ENCODE results near the gene C20orf141. TPM values are rescaled to one million over a fixed set of nuclear protein-coding genes. Genes with fewer than 3 reads are reported as not detected.
"Not testable (repeated sequence)": the region's sequence is repeated elsewhere in the genome, so short reads cannot be mapped to it uniquely, and the experiment has no call there.

The C20orf141 gene
- total RNA-seq, 1 experiment from 2014 or later = not detected

- H3K36me3 ChIP-seq (ENCODE audit: insufficient read depth, low read length) = no peaks in the 10 kb centered on the region
- H3K27ac ChIP-seq (ENCODE audit: low read length) = no peak overlapping the region
- H4K20me1 ChIP-seq (ENCODE audit: insufficient read depth, low read depth, low read length) = no peaks in the 10 kb centered on the region
- no peaks in the 10 kb centered on the region for H3K79me2 ChIP-seq (ENCODE audit: low read length)
- no peaks in the 10 kb centered on the region for H3K27me3 ChIP-seq (ENCODE audit: low read length)
- no peak for DNase-seq
- no peaks in the 10 kb centered on the region for H3K4me1 ChIP-seq (ENCODE audit: low read length)
- no peak overlapping the region for H3K9ac ChIP-seq (ENCODE audit: low read length)
- no peak overlapping the region for H2AFZ ChIP-seq (ENCODE audit: low read length)
- no peaks in the 10 kb centered on the region for H3K9me3 ChIP-seq (ENCODE audit: low read length)
- no peak overlapping the region for H3K4me2 ChIP-seq (ENCODE audit: low read depth, low read length, poor library complexity, severe bottlenecking)
- no peak overlapping the region for H3K4me3 ChIP-seq (ENCODE audit: low read length)
- no peaks in the 10 kb centered on the region for H3K9me2 ChIP-seq (replicated peaks; ENCODE audit: insufficient read depth, low read length)
Observed at GRCh38 chr20:2804041-2804828, 10.6 kb upstream of the C20orf141 start.

GRCh38 chr20:2804852-2805688, 9.7 kb upstream of the C20orf141 start:
- Histone ChIP-seq H3K9ac (ENCODE audit: low read length) (no peak overlapping the region), H3K27ac (ENCODE audit: low read length) (no peak overlapping the region), H3K36me3 (ENCODE audit: insufficient read depth, low read length) (no peaks in the 10 kb centered on the region), H3K4me1 (ENCODE audit: low read length) (no peaks in the 10 kb centered on the region), H3K9me2 (replicated peaks; ENCODE audit: insufficient read depth, low read length) (no peaks in the 10 kb centered on the region), H4K20me1 (ENCODE audit: insufficient read depth, low read depth, low read length) (no peaks in the 10 kb centered on the region), H3K9me3 (ENCODE audit: low read length) (no peaks in the 10 kb centered on the region), H2AFZ (ENCODE audit: low read length) (no peak overlapping the region), H3K27me3 (ENCODE audit: low read length) (no peaks in the 10 kb centered on the region), H3K4me2 (ENCODE audit: low read depth, low read length, poor library complexity, severe bottlenecking) (no peak overlapping the region), H3K4me3 (ENCODE audit: low read length) (no peak overlapping the region), H3K79me2 (ENCODE audit: low read length) (no peaks in the 10 kb centered on the region)
- DNase-seq = no peak

- no peaks in the 10 kb centered on the region for H3K9me2 ChIP-seq (replicated peaks; ENCODE audit: insufficient read depth, low read length)
- no peaks in the 10 kb centered on the region for H3K36me3 ChIP-seq (ENCODE audit: insufficient read depth, low read length)
- no peaks in the 10 kb centered on the region for H3K9me3 ChIP-seq (ENCODE audit: low read length)
- H3K9ac ChIP-seq (ENCODE audit: low read length) = no peak overlapping the region
- H3K79me2 ChIP-seq (ENCODE audit: low read length) = no peaks in the 10 kb centered on the region
- no peaks in the 10 kb centered on the region for H3K4me1 ChIP-seq (ENCODE audit: low read length)
- DNase-seq = no peak
- H2AFZ ChIP-seq (ENCODE audit: low read length) = no peak overlapping the region
- H3K27me3 ChIP-seq (ENCODE audit: low read length) = no peaks in the 10 kb centered on the region
- no peak overlapping the region for H3K4me3 ChIP-seq (ENCODE audit: low read length)
- no peak overlapping the region for H3K27ac ChIP-seq (ENCODE audit: low read length)
- no peak overlapping the region for H3K4me2 ChIP-seq (ENCODE audit: low read depth, low read length, poor library complexity, severe bottlenecking)
- H4K20me1 ChIP-seq (ENCODE audit: insufficient read depth, low read depth, low read length) = no peaks in the 10 kb centered on the region
Observed at GRCh38 chr20:2805689-2806350, 9.0 kb upstream of the C20orf141 start.

DNA sequence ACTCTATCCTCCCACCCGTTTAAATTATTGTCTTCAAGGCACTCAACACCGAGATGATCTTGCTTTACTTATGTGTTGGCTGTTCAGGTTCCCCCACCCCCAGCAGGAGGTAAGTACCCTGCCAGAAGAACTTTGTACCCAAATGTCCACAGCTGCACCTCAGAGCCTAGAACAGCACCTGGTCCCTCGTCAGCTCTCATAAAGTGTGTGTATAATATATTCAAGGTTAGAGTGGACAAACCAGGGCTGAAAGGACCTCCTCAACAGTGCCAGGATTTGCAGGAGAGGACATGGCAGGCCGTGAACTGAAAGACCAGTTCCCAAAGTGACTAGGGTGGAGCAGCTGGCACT, 8.5 kb upstream of the C20orf141 start:
- no peaks in the 10 kb centered on the region for H3K4me1 ChIP-seq (ENCODE audit: low read length)
- no peak overlapping the region for H3K4me3 ChIP-seq (ENCODE audit: low read length)
- H3K9ac ChIP-seq (ENCODE audit: low read length) = no peak overlapping the region
- H3K79me2 ChIP-seq (ENCODE audit: low read length) = no peaks in the 10 kb centered on the region
- no peak for DNase-seq
- H4K20me1 ChIP-seq (ENCODE audit: insufficient read depth, low read depth, low read length) = no peaks in the 10 kb centered on the region
- no peaks in the 10 kb centered on the region for H3K27me3 ChIP-seq (ENCODE audit: low read length)
- no peak overlapping the region for H2AFZ ChIP-seq (ENCODE audit: low read length)
- no peaks in the 10 kb centered on the region for H3K9me3 ChIP-seq (ENCODE audit: low read length)
- H3K27ac ChIP-seq (ENCODE audit: low read length) = no peak overlapping the region
- no peaks in the 10 kb centered on the region for H3K9me2 ChIP-seq (replicated peaks; ENCODE audit: insufficient read depth, low read length)
- H3K4me2 ChIP-seq (ENCODE audit: low read depth, low read length, poor library complexity, severe bottlenecking) = no peak overlapping the region
- H3K36me3 ChIP-seq (ENCODE audit: insufficient read depth, low read length) = no peaks in the 10 kb centered on the region

DNA sequence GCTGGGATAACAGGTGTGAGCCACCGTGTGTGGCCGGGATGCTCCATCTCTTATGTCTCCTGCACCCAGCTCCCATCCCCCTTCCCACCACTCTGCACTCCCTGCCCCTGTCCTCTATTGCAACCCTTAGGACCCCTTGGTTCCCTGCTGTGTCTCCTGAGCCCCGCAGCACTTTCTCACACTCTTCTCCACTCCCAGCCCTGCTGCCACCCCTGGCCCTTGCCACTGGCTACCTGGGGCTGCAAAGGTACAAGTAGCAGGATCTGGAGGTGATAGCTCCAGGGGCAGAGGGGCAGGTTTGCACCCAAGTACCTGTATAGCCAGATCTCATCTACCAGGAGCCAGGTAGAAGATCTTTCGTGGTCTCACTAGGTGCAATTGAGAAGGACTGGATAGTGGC, 7.8 kb upstream of the C20orf141 start:
- Histone ChIP-seq H3K4me1 (ENCODE audit: low read length) (no peaks in the 10 kb centered on the region), H3K27me3 (ENCODE audit: low read length) (no peaks in the 10 kb centered on the region), H3K9me3 (ENCODE audit: low read length) (no peaks in the 10 kb centered on the region), H4K20me1 (ENCODE audit: insufficient read depth, low read depth, low read length) (no peaks in the 10 kb centered on the region), H3K4me2 (ENCODE audit: low read depth, low read length, poor library complexity, severe bottlenecking) (no peak overlapping the region), H3K9ac (ENCODE audit: low read length) (no peak overlapping the region), H3K4me3 (ENCODE audit: low read length) (no peak overlapping the region), H3K9me2 (replicated peaks; ENCODE audit: insufficient read depth, low read length) (no peaks in the 10 kb centered on the region), H2AFZ (ENCODE audit: low read length) (no peak overlapping the region), H3K27ac (ENCODE audit: low read length) (no peak overlapping the region), H3K36me3 (ENCODE audit: insufficient read depth, low read length) (no peaks in the 10 kb centered on the region), H3K79me2 (ENCODE audit: low read length) (no peaks in the 10 kb centered on the region)
- DNase-seq = no peak

- H3K4me1 ChIP-seq (ENCODE audit: low read length); H3K4me2 ChIP-seq (ENCODE audit: low read depth, low read length, poor library complexity, severe bottlenecking); H3K27me3 ChIP-seq (ENCODE audit: low read length); H3K9me2 ChIP-seq (replicated peaks; ENCODE audit: insufficient read depth, low read length); H3K4me3 ChIP-seq (ENCODE audit: low read length); H3K79me2 ChIP-seq (ENCODE audit: low read length); H3K27ac ChIP-seq (ENCODE audit: low read length); H3K9ac ChIP-seq (ENCODE audit: low read length); H3K9me3 ChIP-seq (ENCODE audit: low read length); DNase-seq; H4K20me1 ChIP-seq (ENCODE audit: insufficient read depth, low read depth, low read length); H2AFZ ChIP-seq (ENCODE audit: low read length); H3K36me3 ChIP-seq (ENCODE audit: insufficient read depth, low read length): not testable (repeated sequence)
Observed at GRCh38 chr20:2807929-2808328, 6.9 kb upstream of the C20orf141 start.

GRCh38 chr20:2809690-2810089, 5.1 kb upstream of the C20orf141 start:
- Histone ChIP-seq H3K4me1 (ENCODE audit: low read length) (no peaks in the 10 kb centered on the region), H4K20me1 (ENCODE audit: insufficient read depth, low read depth, low read length) (no peaks in the 10 kb centered on the region), H3K4me2 (ENCODE audit: low read depth, low read length, poor library complexity, severe bottlenecking) (no peak overlapping the region), H3K9ac (ENCODE audit: low read length) (no peak overlapping the region), H2AFZ (ENCODE audit: low read length) (no peak overlapping the region), H3K79me2 (ENCODE audit: low read length) (no peaks in the 10 kb centered on the region), H3K9me2 (replicated peaks; ENCODE audit: insufficient read depth, low read length) (no peaks in the 10 kb centered on the region), H3K27ac (ENCODE audit: low read length) (no peak overlapping the region), H3K9me3 (ENCODE audit: low read length) (no peaks in the 10 kb centered on the region), H3K27me3 (ENCODE audit: low read length) (no peaks in the 10 kb centered on the region), H3K4me3 (ENCODE audit: low read length) (no peak overlapping the region), H3K36me3 (ENCODE audit: insufficient read depth, low read length) (no peaks in the 10 kb centered on the region)
- DNase-seq = no peak

GRCh38 chr20:2812189-2812588, 2.6 kb upstream of the C20orf141 start:
- Histone ChIP-seq H3K9ac (ENCODE audit: low read length) (no peak overlapping the region), H3K9me3 (ENCODE audit: low read length) (no peaks in the 10 kb centered on the region), H3K9me2 (replicated peaks; ENCODE audit: insufficient read depth, low read length) (no peaks in the 10 kb centered on the region), H3K79me2 (ENCODE audit: low read length) (no peaks in the 10 kb centered on the region), H3K4me1 (ENCODE audit: low read length) (no peaks in the 10 kb centered on the region), H3K4me2 (ENCODE audit: low read depth, low read length, poor library complexity, severe bottlenecking) (no peak overlapping the region), H3K27ac (ENCODE audit: low read length) (no peak overlapping the region), H3K4me3 (ENCODE audit: low read length) (no peak overlapping the region), H2AFZ (ENCODE audit: low read length) (no peak overlapping the region), H4K20me1 (ENCODE audit: insufficient read depth, low read depth, low read length) (no peaks in the 10 kb centered on the region), H3K36me3 (ENCODE audit: insufficient read depth, low read length) (no peaks in the 10 kb centered on the region), H3K27me3 (ENCODE audit: low read length) (no peaks in the 10 kb centered on the region)
- no peak for DNase-seq

Measured in Karpas-422 (cell line).